ENCODE results near the gene PCK2.

- TF ChIP-seq CTCF (IDR thresholded peaks at IDR 0.05), result no peak
- TF ChIP-seq EP300 (IDR thresholded peaks at IDR 0.05), result no peak
These were observed 56.0 kb downstream of the PCK2 start for GRCh38 chr14:24150061-24150460.
